ENCODE data around the gene FOXJ3. TPM values are rescaled to one million over a fixed set of nuclear protein-coding genes. Genes with fewer than 3 reads are reported as not detected.

The FOXJ3 gene
- total RNA-seq, 4 donors from 2014 or later, result 31.2 to 88.4 (median 81.5) TPM

- intact Hi-C loops (cut with DNase I; ENCODE audit: low total_unique reads), result loop anchor here (5.0 kb wide), 1 partner anchor 116 kb away; no protein-coding TSS in a partner anchor
- TF ChIP-seq CTCF (IDR thresholded peaks at IDR 0.05), result no peak
- TF ChIP-seq POLR2A (IDR thresholded peaks at IDR 0.05), result no peak
- Histone ChIP-seq H3K27me3 (no peaks in the 10 kb centered on the region), H3K27ac (peak overlapping the region; percentile 89 to 92), H3K9me3 (no peaks in the 10 kb centered on the region), H3K36me3 (no peaks in the 10 kb centered on the region), H3K4me3 (peak overlapping the region; percentile 94 to 95), H3K4me1 (peaks cover 0 to 11% of the 10 kb centered on the region in 2 donors)
- no peak for DNase-seq
Observed at GRCh38 chr1:42335809-42336518, 929 bp upstream of the FOXJ3 start.

- Histone ChIP-seq H3K9me3 (no peaks in the 10 kb centered on the region), H3K4me1 (peaks cover 0 to 11% of the 10 kb centered on the region in 2 donors), H3K27ac (peak overlapping the region; percentile 89 to 92), H3K27me3 (no peaks in the 10 kb centered on the region), H3K4me3 (peak overlapping the region; percentile 94 to 95), H3K36me3 (no peaks in the 10 kb centered on the region)
- no peak for TF ChIP-seq POLR2A (IDR thresholded peaks at IDR 0.05)
- no peak for TF ChIP-seq CTCF (IDR thresholded peaks at IDR 0.05)
- intact Hi-C loops (cut with DNase I; ENCODE audit: low total_unique reads), result loop anchor here (5.0 kb wide), 1 partner anchor 118 kb away; no protein-coding TSS in a partner anchor
- peak in 1 of 2 donors; percentile 39 for DNase-seq
Observed at GRCh38 chr1:42334240-42335049, 590 bp downstream of the FOXJ3 start.

GRCh38 chr1:42333662-42334239 is 1.3 kb downstream of the FOXJ3 start:
- Histone ChIP-seq H3K4me3 (peak overlapping the region; percentile 94 to 95), H3K4me1 (peaks cover 0 to 11% of the 10 kb centered on the region in 2 donors), H3K27me3 (no peaks in the 10 kb centered on the region), H3K36me3 (no peaks in the 10 kb centered on the region), H3K9me3 (no peaks in the 10 kb centered on the region), H3K27ac (peak overlapping the region; percentile 89 to 92)
- TF ChIP-seq CTCF (IDR thresholded peaks at IDR 0.05) (no peak), POLR2A (IDR thresholded peaks at IDR 0.05) (no peak)
- DNase-seq, result no peak
- intact Hi-C loops (cut with DNase I; ENCODE audit: low total_unique reads), result no loop called here

- DNase-seq, result no peak
- Histone ChIP-seq H3K4me1 (peaks cover 0 to 11% of the 10 kb centered on the region in 2 donors), H3K4me3 (no peak overlapping the region), H3K9me3 (no peaks in the 10 kb centered on the region), H3K27me3 (no peaks in the 10 kb centered on the region), H3K36me3 (no peaks in the 10 kb centered on the region), H3K27ac (no peak overlapping the region)
- no peak for TF ChIP-seq CTCF (IDR thresholded peaks at IDR 0.05)
- no peak for TF ChIP-seq POLR2A (IDR thresholded peaks at IDR 0.05)
- intact Hi-C loops (cut with DNase I; ENCODE audit: low total_unique reads), result no loop called here
Observed at GRCh38 chr1:42332877-42333276, 2.2 kb downstream of the FOXJ3 start.

Data from uterus (tissue), 4 donors.